Fibroblast of villous mesenchyme (primary cell): Measurements from ENCODE around the gene DHRS9. TPM values are rescaled to one million over a fixed set of nuclear protein-coding genes. Genes with fewer than 3 reads are reported as not detected.

Experiments
- DNase-seq: peaks from one replicate; pipeline ENCODE4 v3.0.0-alpha.2; 2010; ENCODE audit warnings: low read depth
- H3K4me3 ChIP-seq: 2 replicates; pipeline ENCODE4 v1.5.1; 2011; ENCODE audit warnings: low read depth, mild to moderate bottlenecking, low read length
- total RNA-seq: library from RNA; depleted of rRNA; stranded (reverse); fragments of >200 nt; gene quantifications from 2 replicates; pipeline ENCODE4 v1.2.3, GENCODE V29; 2012
- TF ChIP-seq, protein P1 (sequence below): IDR thresholded peaks from 2 replicates; pipeline ENCODE4 v1.5.1; 2012; ENCODE audit warnings: low read depth, mild to moderate bottlenecking, low read length; ENCODE audit not compliant: insufficient read depth

DHRS9 gene
- total RNA-seq, 1 donor: under 0.01 TPM

- TF ChIP-seq, protein P1, sequence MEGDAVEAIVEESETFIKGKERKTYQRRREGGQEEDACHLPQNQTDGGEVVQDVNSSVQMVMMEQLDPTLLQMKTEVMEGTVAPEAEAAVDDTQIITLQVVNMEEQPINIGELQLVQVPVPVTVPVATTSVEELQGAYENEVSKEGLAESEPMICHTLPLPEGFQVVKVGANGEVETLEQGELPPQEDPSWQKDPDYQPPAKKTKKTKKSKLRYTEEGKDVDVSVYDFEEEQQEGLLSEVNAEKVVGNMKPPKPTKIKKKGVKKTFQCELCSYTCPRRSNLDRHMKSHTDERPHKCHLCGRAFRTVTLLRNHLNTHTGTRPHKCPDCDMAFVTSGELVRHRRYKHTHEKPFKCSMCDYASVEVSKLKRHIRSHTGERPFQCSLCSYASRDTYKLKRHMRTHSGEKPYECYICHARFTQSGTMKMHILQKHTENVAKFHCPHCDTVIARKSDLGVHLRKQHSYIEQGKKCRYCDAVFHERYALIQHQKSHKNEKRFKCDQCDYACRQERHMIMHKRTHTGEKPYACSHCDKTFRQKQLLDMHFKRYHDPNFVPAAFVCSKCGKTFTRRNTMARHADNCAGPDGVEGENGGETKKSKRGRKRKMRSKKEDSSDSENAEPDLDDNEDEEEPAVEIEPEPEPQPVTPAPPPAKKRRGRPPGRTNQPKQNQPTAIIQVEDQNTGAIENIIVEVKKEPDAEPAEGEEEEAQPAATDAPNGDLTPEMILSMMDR: no peak
- no peak overlapping the region for H3K4me3 ChIP-seq
- no peak for DNase-seq
These were observed 3.4 kb upstream of the DHRS9 start for GRCh38 chr2:169065864-169066517.

DNA sequence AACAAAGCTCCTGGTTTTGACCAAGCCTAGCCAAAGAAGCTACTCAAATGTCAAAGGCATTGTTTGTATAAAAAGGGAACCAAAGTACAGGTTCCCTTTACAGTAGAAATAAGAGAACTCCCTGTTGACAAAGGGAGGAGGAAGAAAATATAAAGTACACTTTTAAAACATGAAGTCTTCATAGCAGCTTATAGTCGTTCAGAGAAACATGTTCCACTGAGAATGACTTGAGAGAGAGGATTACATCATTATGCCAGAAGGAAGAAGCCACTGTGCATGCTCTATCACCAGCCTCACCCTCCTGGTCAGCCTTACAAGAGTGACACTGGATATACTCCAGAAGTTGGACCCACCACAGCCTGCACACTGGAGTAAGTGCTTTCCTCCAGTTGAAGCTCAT lies 2.5 kb upstream of the DHRS9 start:
- H3K4me3 ChIP-seq: no peak overlapping the region
- TF ChIP-seq, protein P1: no peak

DNA sequence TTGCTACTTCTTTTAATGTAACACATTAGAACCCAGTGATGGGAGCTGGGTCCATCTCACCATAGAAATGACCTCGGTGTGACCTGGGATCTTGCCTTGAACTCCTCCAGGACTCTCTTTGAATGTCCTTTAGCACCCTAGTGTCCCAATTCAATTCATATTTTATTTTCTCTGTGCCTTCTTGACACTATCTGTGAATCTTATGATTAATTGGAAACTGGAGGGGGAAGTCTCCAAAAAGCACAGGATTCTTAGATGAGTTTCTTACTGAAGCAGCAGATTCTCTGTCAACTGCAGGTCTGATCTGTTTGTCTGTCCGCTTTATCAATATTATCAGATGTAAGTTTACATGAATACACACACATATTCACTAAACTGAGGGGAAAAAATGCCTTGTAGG lies 470 bp downstream of the DHRS9 start:
- DNase-seq: no peak
- H3K4me3 ChIP-seq: no peak overlapping the region
- TF ChIP-seq, protein P1: no peak

More for the DNA sequence above, 2.5 kb upstream of the DHRS9 start:
- DNase-seq: no peak

DNA sequence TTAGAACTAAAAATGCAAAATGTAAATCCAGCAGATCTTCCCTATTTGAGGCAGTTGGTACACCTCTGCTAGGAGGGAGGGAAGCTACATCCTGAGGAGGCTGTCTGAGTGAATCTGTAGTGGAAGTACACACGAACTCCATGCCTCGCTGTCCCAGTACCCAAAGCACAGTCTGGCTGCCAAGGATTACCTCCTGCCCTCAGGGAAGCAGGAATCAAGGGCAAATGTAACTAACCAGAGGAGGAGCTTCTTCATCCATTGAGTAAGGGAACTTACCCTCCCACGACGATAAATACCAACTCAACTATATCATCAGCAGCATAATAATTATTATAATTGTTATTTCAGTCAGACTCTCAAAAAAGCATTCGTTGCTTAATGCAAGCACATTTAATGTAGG lies 2.1 kb downstream of the DHRS9 start:
- DNase-seq: no peak
- no peak overlapping the region for H3K4me3 ChIP-seq
- TF ChIP-seq, protein P1: no peak

- DNase-seq: peak; percentile 67
- TF ChIP-seq, protein P1: no peak
- H3K4me3 ChIP-seq: no peak overlapping the region
These were observed 3.0 kb downstream of the DHRS9 start for GRCh38 chr2:169072163-169072925.

- DNase-seq: no peak
- TF ChIP-seq, protein P1: no peak
- H3K4me3 ChIP-seq: no peak overlapping the region
These were observed 4.0 kb downstream of the DHRS9 start for GRCh38 chr2:169073211-169073962.
